SK-N-SH (cell line): Measurements from ENCODE around the gene FTO. TPM values are rescaled to one million over a fixed set of nuclear protein-coding genes. Genes with fewer than 3 reads are reported as not detected.

Source experiments
- CTCF ChIA-PET: fragments of 300-600, 350-600 bp; formaldehyde crosslinking; extraction: SDS; loops from one replicate; lab custom pipeline; 2021; lab: Yijun Ruan, JAX
- POLR2A ChIA-PET: fragments of 350-600 bp; sonication (Branson Sonifier 250); formaldehyde crosslinking; extraction: SDS; loops from one replicate; lab custom pipeline; 2020; ENCODE audit warnings: antibody characterized with exemption, inconsistent platforms; lab: Yijun Ruan, JAX
- DNase-seq: peaks from one replicate; pipeline ENCODE4 v3.0.0; 2012
- H2AFZ ChIP-seq: fragments of 200-600 bp; sonication (generic); 2 replicates; pipeline ENCODE4 v1.8.1; 2016; ENCODE audit warnings: antibody characterized with exemption, mild to moderate bottlenecking, low read depth
- H3F3A ChIP-seq: fragments of 200-600 bp; sonication (generic); replicated peaks from 2 replicates; pipeline ENCODE3; 2016; ENCODE audit warnings: antibody characterized with exemption, mild to moderate bottlenecking; ENCODE audit not compliant: insufficient read depth
- H3K27ac ChIP-seq, 2 experiments: fragments of 200-500 bp in 1 of 2; fragments of 200-600 bp in 1 of 2; sonication (Bioruptor generic) in 1 of 2; sonication (generic), shearing (Covaris generic) in 1 of 2; 2 replicates each; pipeline versions ENCODE4 v1.5.1 to v1.6.1; 2014 to 2016; ENCODE audit warnings: low read depth in 2 of 2, inconsistent platforms in 1 of 2, low read length in 1 of 2, mild to moderate bottlenecking in 1 of 2, mixed read lengths in 1 of 2
- H3K27me3 ChIP-seq: fragments of 200-600 bp; sonication (generic), shearing (Covaris generic); 2 replicates; pipeline ENCODE4 v1.6.1; 2016; ENCODE audit warnings: mixed run types; ENCODE audit not compliant: insufficient read depth
- H3K36me3 ChIP-seq, 2 experiments: fragments of 200-500 bp in 1 of 2; fragments of 200-600 bp in 1 of 2; sonication (Bioruptor generic) in 1 of 2; sonication (generic) in 1 of 2; replicated peaks in 1 of 2; 2 replicates each; pipeline versions ENCODE3 to v1.5.1; 2014 to 2016; ENCODE audit warnings: low read length in 1 of 2, mild to moderate bottlenecking in 1 of 2; ENCODE audit not compliant: insufficient read depth in 2 of 2, control insufficient read depth in 1 of 2
- H3K4me1 ChIP-seq, 2 experiments: fragments of 200-500 bp in 1 of 2; fragments of 200-600 bp in 1 of 2; sonication (Bioruptor generic) in 1 of 2; sonication (generic), shearing (Covaris generic) in 1 of 2; 2 replicates each; pipeline versions ENCODE4 v1.5.1 to v1.6.1; 2014 to 2016; ENCODE audit warnings: low read depth in 1 of 2, low read length in 1 of 2, mixed run types in 1 of 2; ENCODE audit not compliant: insufficient read depth in 2 of 2, control insufficient read depth in 1 of 2
- H3K4me2 ChIP-seq: fragments of 200-600 bp; sonication (generic), shearing (Covaris generic); 2 replicates; pipeline ENCODE4 v1.6.1; 2017; ENCODE audit warnings: mixed run types
- H3K4me3 ChIP-seq, 2 experiments: fragments of 200-500 bp in 1 of 2; fragments of 200-600 bp in 1 of 2; sonication (Bioruptor generic) in 1 of 2; sonication (generic), shearing (Covaris generic) in 1 of 2; 2 replicates each; pipeline versions ENCODE4 v1.5.1 to v1.8.1; 2014 to 2016; ENCODE audit warnings: low read depth in 2 of 2, inconsistent platforms in 1 of 2, low read length in 1 of 2, mild to moderate bottlenecking in 1 of 2, mixed read lengths in 1 of 2, moderate library complexity in 1 of 2
- H3K79me2 ChIP-seq: fragments of 200-600 bp; sonication (generic); 2 replicates; pipeline ENCODE4 v1.8.1; 2017; ENCODE audit warnings: mild to moderate bottlenecking; ENCODE audit not compliant: insufficient read depth
- H3K9ac ChIP-seq: fragments of 200-600 bp; sonication (generic); 2 replicates; pipeline ENCODE4 v1.6.1; 2017; ENCODE audit warnings: mixed run types
- H3K9me2 ChIP-seq: fragments of 200-600 bp; sonication (generic); 2 replicates; pipeline ENCODE4 v1.6.1; 2017; ENCODE audit warnings: mixed run types
- H3K9me3 ChIP-seq: fragments of 200-600 bp; sonication (generic); 2 replicates; pipeline ENCODE4 v1.6.1; 2017; ENCODE audit warnings: mixed run types, mild to moderate bottlenecking, moderate library complexity
- H4K20me1 ChIP-seq: fragments of 200-600 bp; sonication (generic); 2 replicates; pipeline ENCODE4 v1.6.1; 2017; ENCODE audit warnings: mild to moderate bottlenecking, mixed run types; ENCODE audit not compliant: insufficient read depth
- ELF1 ChIP-seq: IDR thresholded peaks from 2 replicates; pipeline ENCODE4 v1.4.0; 2012
- FOSL2 ChIP-seq: IDR thresholded peaks from 2 replicates; pipeline ENCODE4 v1.4.0; 2012; ENCODE audit warnings: low read depth, mild to moderate bottlenecking, moderate library complexity, borderline replicate concordance
- FOXM1 ChIP-seq: IDR thresholded peaks from 2 replicates; pipeline ENCODE4 v1.4.0; 2012; ENCODE audit warnings: low read depth, mild to moderate bottlenecking
- GABPA ChIP-seq: IDR thresholded peaks from 2 replicates; pipeline ENCODE4 v1.4.0; 2012; ENCODE audit warnings: low read depth, mild to moderate bottlenecking
- MXI1 ChIP-seq: IDR thresholded peaks from 2 replicates; pipeline ENCODE4 v1.6.1; 2012; ENCODE audit warnings: mild to moderate bottlenecking, low read depth, low read length, improper control_type of control experiment
- TEAD4 ChIP-seq: IDR thresholded peaks from 2 replicates; pipeline ENCODE4 v1.4.0; 2012; ENCODE audit warnings: mild to moderate bottlenecking, borderline replicate concordance; ENCODE audit not compliant: insufficient read depth
- USF1 ChIP-seq: IDR thresholded peaks from 2 replicates; pipeline ENCODE4 v1.4.0; 2012; ENCODE audit warnings: low read depth, borderline replicate concordance
- WGBS: methylation state at CpG from one replicate; pipeline ENCODE4 v1.1.6; 2017; ENCODE audit warnings: low lambda C conversion rate; 5-methylcytosine and 5-hydroxymethylcytosine counted together
- polyA plus RNA-seq, 3 experiments: library from polyadenylated mRNA; depleted of rRNA; stranded (reverse); fragments of >200 nt; gene quantifications; 2 replicates each; pipeline ENCODE4 v1.2.3, GENCODE V29; 2012
- TF ChIP-seq, protein P1 (sequence below): IDR thresholded peaks from 2 replicates; pipeline ENCODE4 v1.4.0; 2012; ENCODE audit warnings: low read depth
- TF ChIP-seq, protein P2 (sequence below): IDR thresholded peaks from 2 replicates; pipeline ENCODE4; 2012
- TF ChIP-seq, protein P3 (sequence below): fragments of 150-350 bp; IDR thresholded peaks from 2 replicates; pipeline ENCODE4 v1.6.1; 2016; ENCODE audit warnings: mild to moderate bottlenecking, low read depth, low read length
- TF ChIP-seq, protein P4 (sequence below): IDR thresholded peaks from 2 replicates; pipeline ENCODE4 v1.4.0; 2012; ENCODE audit warnings: low read depth, borderline replicate concordance

The FTO gene
- polyA plus RNA-seq, 1 of the 3 experiments (the other 2 are of a cell fraction) = 41.2 TPM

GRCh38 chr16:53859995-53860540, 156.1 kb downstream of the FTO start:
- Histone ChIP-seq H3K4me3 (no peak overlapping the region), H3K9me2 (no peaks in the 10 kb centered on the region), H3K27ac (no peak overlapping the region), H3K9me3 (no peaks in the 10 kb centered on the region), H2AFZ (no peak overlapping the region), H3K9ac (no peak overlapping the region), H4K20me1 (no peaks in the 10 kb centered on the region), H3F3A (no peaks in the 10 kb centered on the region), H3K27me3 (no peaks in the 10 kb centered on the region), H3K4me1 (no peaks in the 10 kb centered on the region; a peak in 1 of 4 replicates), H3K4me2 (no peak overlapping the region), H3K36me3 (peaks cover 0 to 7% of the 10 kb centered on the region in 2 experiments), H3K79me2 (no peaks in the 10 kb centered on the region; the same call in 1 of the 2 replicates)
- ChIA-PET CTCF (interaction anchor here (0.7 kb wide), 1 partner anchor 17 kb away, joined by 3 read pairs; no protein-coding TSS in a partner anchor), POLR2A (no interaction called here)
- TF ChIP-seq, protein P1, sequence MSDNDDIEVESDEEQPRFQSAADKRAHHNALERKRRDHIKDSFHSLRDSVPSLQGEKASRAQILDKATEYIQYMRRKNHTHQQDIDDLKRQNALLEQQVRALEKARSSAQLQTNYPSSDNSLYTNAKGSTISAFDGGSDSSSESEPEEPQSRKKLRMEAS = no peak
- TF ChIP-seq, protein P2, sequence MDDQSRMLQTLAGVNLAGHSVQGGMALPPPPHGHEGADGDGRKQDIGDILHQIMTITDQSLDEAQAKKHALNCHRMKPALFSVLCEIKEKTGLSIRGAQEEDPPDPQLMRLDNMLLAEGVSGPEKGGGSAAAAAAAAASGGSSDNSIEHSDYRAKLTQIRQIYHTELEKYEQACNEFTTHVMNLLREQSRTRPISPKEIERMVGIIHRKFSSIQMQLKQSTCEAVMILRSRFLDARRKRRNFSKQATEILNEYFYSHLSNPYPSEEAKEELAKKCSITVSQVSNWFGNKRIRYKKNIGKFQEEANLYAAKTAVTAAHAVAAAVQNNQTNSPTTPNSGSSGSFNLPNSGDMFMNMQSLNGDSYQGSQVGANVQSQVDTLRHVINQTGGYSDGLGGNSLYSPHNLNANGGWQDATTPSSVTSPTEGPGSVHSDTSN = no peak
- TF ChIP-seq FOXM1 (no peak), TEAD4 (no peak)
- 100% methylated on average over 2 of the region's 2 CpGs for WGBS
- DNase-seq = no peak

- Histone ChIP-seq H3K27ac (no peak overlapping the region), H3K4me3 (no peak overlapping the region), H3K4me1 (no peaks in the 10 kb centered on the region; a peak in 1 of 4 replicates), H4K20me1 (no peaks in the 10 kb centered on the region), H2AFZ (no peak overlapping the region), H3K4me2 (no peak overlapping the region), H3K9me3 (no peaks in the 10 kb centered on the region), H3K9me2 (no peaks in the 10 kb centered on the region), H3K79me2 (no peaks in the 10 kb centered on the region), H3K36me3 (peaks cover 0 to 7% of the 10 kb centered on the region in 2 experiments), H3K9ac (no peak overlapping the region), H3K27me3 (no peaks in the 10 kb centered on the region), H3F3A (no peaks in the 10 kb centered on the region)
- DNase-seq = no peak
- ChIA-PET POLR2A (no interaction called here), CTCF (no interaction called here)
- TF ChIP-seq, protein P3, sequence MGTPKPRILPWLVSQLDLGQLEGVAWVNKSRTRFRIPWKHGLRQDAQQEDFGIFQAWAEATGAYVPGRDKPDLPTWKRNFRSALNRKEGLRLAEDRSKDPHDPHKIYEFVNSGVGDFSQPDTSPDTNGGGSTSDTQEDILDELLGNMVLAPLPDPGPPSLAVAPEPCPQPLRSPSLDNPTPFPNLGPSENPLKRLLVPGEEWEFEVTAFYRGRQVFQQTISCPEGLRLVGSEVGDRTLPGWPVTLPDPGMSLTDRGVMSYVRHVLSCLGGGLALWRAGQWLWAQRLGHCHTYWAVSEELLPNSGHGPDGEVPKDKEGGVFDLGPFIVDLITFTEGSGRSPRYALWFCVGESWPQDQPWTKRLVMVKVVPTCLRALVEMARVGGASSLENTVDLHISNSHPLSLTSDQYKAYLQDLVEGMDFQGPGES = no peak
- TF ChIP-seq GABPA (no peak), FOSL2 (no peak), USF1 (no peak), FOXM1 (no peak), ELF1 (no peak), MXI1 (no peak)
- TF ChIP-seq, protein P4, sequence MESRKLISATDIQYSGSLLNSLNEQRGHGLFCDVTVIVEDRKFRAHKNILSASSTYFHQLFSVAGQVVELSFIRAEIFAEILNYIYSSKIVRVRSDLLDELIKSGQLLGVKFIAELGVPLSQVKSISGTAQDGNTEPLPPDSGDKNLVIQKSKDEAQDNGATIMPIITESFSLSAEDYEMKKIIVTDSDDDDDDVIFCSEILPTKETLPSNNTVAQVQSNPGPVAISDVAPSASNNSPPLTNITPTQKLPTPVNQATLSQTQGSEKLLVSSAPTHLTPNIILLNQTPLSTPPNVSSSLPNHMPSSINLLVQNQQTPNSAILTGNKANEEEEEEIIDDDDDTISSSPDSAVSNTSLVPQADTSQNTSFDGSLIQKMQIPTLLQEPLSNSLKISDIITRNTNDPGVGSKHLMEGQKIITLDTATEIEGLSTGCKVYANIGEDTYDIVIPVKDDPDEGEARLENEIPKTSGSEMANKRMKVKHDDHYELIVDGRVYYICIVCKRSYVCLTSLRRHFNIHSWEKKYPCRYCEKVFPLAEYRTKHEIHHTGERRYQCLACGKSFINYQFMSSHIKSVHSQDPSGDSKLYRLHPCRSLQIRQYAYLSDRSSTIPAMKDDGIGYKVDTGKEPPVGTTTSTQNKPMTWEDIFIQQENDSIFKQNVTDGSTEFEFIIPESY = no peak
- TF ChIP-seq, protein P2 = no peak
- WGBS = 100% methylated on average over 2 of the region's 2 CpGs
Measured at GRCh38 chr16:53863861-53864260, 159.9 kb downstream of the FTO start.
